Smooth muscle cell (in vitro differentiated cells): ENCODE data around the gene RHBDD3. TPM values are rescaled to one million over a fixed set of nuclear protein-coding genes. Genes with fewer than 3 reads are reported as not detected.

Experiments
- DNase-seq: peaks from one replicate; lab custom pipeline; 2025; ENCODE audit not compliant: unreplicated experiment; lab: John Stamatoyannopoulos, UW
- H2AFZ ChIP-seq: fragments of 200-600 bp; sonication (generic); 2 replicates; pipeline ENCODE4 v1.6.0; 2016; ENCODE audit warnings: antibody characterized with exemption, low read depth, mild to moderate bottlenecking
- H3F3A ChIP-seq: fragments of 200-600 bp; sonication (generic); 2 replicates; pipeline ENCODE4 v1.6.0; 2017; ENCODE audit warnings: antibody characterized with exemption, low read depth
- H3K27ac ChIP-seq: fragments of 200-600 bp; sonication (generic); 2 replicates; pipeline ENCODE4 v1.5.1; 2016; ENCODE audit warnings: low read depth, mild to moderate bottlenecking
- H3K27me3 ChIP-seq: fragments of 200-600 bp; sonication (generic); 2 replicates; pipeline ENCODE4 v1.6.1; 2016; ENCODE audit warnings: low read depth, mild to moderate bottlenecking
- H3K36me3 ChIP-seq: fragments of 200-600 bp; sonication (generic); 2 replicates; pipeline ENCODE4 v1.5.1; 2016; ENCODE audit warnings: low read depth
- H3K4me1 ChIP-seq: fragments of 200-600 bp; sonication (generic); 2 replicates; pipeline ENCODE4 v1.5.1; 2016; ENCODE audit warnings: low read depth
- H3K4me2 ChIP-seq: fragments of 200-600 bp; sonication (generic); 2 replicates; pipeline ENCODE4 v1.6.0; 2016; ENCODE audit warnings: mild to moderate bottlenecking
- H3K4me3 ChIP-seq: fragments of 200-600 bp; sonication (generic); 2 replicates; pipeline ENCODE4 v1.5.1; 2016; ENCODE audit warnings: mild to moderate bottlenecking
- H3K79me2 ChIP-seq: fragments of 200-600 bp; sonication (generic); 2 replicates; pipeline ENCODE4 v1.6.0; 2016; ENCODE audit warnings: low read depth, mild to moderate bottlenecking
- H3K9ac ChIP-seq: fragments of 200-600 bp; sonication (generic); 2 replicates; pipeline ENCODE4 v1.6.0; 2016; ENCODE audit warnings: low read depth
- H3K9me3 ChIP-seq: fragments of 200-600 bp; sonication (generic); replicated peaks from 2 replicates; pipeline ENCODE4 v1.5.1; 2016; ENCODE audit warnings: low read depth
- H4K20me1 ChIP-seq: fragments of 200-600 bp; sonication (generic); 2 replicates; pipeline ENCODE4 v1.6.0; 2016; ENCODE audit warnings: low read depth
- WGBS: methylation state at CpG from one replicate; pipeline ENCODE4 v1.1.7; 2016; ENCODE audit warnings: low lambda C conversion rate; 5-methylcytosine and 5-hydroxymethylcytosine counted together
- polyA plus RNA-seq: library from polyadenylated mRNA; unstranded; fragments of >200 nt; fragmentation: Nextera tagmentation; extraction: Ambion mirVana; gene quantifications from 2 replicates; pipeline ENCODE4 v1.2.1, GENCODE V29; 2016
- total RNA-seq: library from RNA; depleted of rRNA; stranded (reverse); fragments of >200 nt; gene quantifications from 2 replicates; pipeline ENCODE4 v1.2.3, GENCODE V29; 2014
- TF ChIP-seq, protein P1 (sequence below): fragments of 200-600 bp; sonication (generic); IDR thresholded peaks from 2 replicates; pipeline ENCODE4 v1.5.1; 2017; ENCODE audit warnings: borderline replicate concordance, mild to moderate bottlenecking, antibody characterized with exemption; ENCODE audit not compliant: insufficient read depth, poor library complexity, severe bottlenecking

Gene RHBDD3
- total and polyA plus RNA-seq, 2 experiments from 2014 or later, result 16.5 to 39.1 TPM

DNA sequence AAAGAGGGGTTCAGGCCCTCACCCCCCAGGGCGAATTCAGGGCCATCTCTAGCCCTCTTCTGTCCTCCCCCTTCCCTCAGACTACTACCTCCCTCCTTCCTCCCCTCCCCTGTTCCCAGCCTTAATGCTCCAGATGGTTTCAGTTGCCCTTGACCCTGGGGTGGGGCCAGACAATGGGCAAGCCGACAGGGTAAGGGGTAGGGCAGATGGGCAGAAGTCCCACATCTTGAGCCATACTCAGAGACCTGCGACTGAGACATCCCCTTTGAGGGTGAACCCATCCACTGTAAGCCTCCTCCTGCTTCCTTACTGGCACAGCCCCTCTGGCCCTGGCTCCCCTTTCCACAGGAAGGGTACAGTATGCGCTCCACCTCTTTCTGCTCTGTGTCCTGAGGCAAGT lies 1.9 kb downstream of the RHBDD3 start:
- TF ChIP-seq, protein P1, sequence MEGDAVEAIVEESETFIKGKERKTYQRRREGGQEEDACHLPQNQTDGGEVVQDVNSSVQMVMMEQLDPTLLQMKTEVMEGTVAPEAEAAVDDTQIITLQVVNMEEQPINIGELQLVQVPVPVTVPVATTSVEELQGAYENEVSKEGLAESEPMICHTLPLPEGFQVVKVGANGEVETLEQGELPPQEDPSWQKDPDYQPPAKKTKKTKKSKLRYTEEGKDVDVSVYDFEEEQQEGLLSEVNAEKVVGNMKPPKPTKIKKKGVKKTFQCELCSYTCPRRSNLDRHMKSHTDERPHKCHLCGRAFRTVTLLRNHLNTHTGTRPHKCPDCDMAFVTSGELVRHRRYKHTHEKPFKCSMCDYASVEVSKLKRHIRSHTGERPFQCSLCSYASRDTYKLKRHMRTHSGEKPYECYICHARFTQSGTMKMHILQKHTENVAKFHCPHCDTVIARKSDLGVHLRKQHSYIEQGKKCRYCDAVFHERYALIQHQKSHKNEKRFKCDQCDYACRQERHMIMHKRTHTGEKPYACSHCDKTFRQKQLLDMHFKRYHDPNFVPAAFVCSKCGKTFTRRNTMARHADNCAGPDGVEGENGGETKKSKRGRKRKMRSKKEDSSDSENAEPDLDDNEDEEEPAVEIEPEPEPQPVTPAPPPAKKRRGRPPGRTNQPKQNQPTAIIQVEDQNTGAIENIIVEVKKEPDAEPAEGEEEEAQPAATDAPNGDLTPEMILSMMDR, result no peak
- Histone ChIP-seq H3F3A (peaks cover 11% of the 10 kb centered on the region), H3K79me2 (peaks cover 42% of the 10 kb centered on the region), H3K27me3 (no peaks in the 10 kb centered on the region), H3K27ac (no peak overlapping the region), H3K4me1 (peaks cover 27% of the 10 kb centered on the region), H2AFZ (no peak overlapping the region), H4K20me1 (peaks cover 24% of the 10 kb centered on the region), H3K36me3 (no peaks in the 10 kb centered on the region), H3K4me2 (no peak overlapping the region), H3K9me3 (no peaks in the 10 kb centered on the region), H3K9ac (no peak overlapping the region), H3K4me3 (no peak overlapping the region)
- WGBS, result 92% methylated on average over 4 of the region's 4 CpGs
- no peak for DNase-seq

DNA sequence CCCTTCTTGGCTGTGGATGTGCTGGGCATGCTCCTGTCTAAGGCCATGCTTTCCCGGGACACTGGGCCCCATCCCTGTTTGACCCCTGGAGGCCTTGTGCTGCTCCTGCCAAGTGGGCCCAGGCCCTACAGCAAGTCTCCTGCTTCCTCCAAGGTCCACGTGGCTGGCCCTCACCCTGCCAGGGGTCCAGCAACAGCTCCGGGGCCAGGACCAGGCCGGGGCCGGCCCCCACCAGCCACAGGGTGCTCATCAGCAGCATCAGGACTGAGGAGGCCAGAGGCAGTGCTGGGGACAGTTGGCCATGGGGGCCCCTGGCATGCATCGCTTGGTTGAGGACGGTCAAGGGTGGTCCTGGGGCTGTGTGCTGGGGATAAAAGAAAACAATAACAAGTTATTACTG lies 2.5 kb downstream of the RHBDD3 start:
- Histone ChIP-seq H3F3A (peaks cover 9% of the 10 kb centered on the region), H3K4me3 (no peak overlapping the region), H4K20me1 (peaks cover 18% of the 10 kb centered on the region), H3K27me3 (no peaks in the 10 kb centered on the region), H3K4me1 (peaks cover 20% of the 10 kb centered on the region), H2AFZ (no peak overlapping the region), H3K79me2 (peaks cover 35% of the 10 kb centered on the region), H3K9me3 (no peaks in the 10 kb centered on the region), H3K36me3 (no peaks in the 10 kb centered on the region), H3K9ac (no peak overlapping the region), H3K27ac (no peak overlapping the region), H3K4me2 (no peak overlapping the region)
- DNase-seq, result no peak
- TF ChIP-seq, protein P1, result no peak
- 99% methylated on average over 7 of the region's 7 CpGs for WGBS

DNA sequence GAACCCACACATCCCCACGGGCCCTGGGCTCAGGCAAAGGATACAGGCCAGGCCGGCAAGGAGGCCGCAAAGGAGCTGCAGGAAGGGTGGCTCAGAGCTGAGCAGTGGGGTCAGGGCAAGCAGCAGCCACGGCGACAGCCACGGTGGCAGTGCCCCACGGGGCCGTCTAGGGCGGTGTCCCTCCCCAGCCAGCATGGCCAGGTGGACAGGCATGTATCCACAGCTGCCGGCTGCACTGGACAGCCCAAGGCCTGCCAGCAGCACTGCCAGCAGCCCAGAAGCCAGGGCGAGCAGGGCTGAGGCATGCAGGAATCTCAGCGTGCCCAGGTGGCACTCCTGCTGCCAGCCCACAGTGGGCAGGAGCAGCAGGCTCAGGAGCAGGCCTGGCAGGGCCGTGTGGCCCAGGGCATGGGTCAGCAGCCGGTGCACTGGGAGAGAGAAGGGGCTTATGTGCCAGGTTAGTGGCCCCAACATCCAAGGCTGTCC lies 3.9 kb downstream of the RHBDD3 start:
- Histone ChIP-seq H3K4me1 (peaks cover 10% of the 10 kb centered on the region), H3K27ac (no peak overlapping the region), H3K9me3 (no peaks in the 10 kb centered on the region), H4K20me1 (peaks cover 3% of the 10 kb centered on the region), H2AFZ (no peak overlapping the region), H3K4me3 (no peak overlapping the region), H3K4me2 (no peak overlapping the region), H3K36me3 (no peaks in the 10 kb centered on the region), H3K9ac (no peak overlapping the region), H3F3A (no peaks in the 10 kb centered on the region), H3K79me2 (peaks cover 21% of the 10 kb centered on the region), H3K27me3 (no peaks in the 10 kb centered on the region)
- TF ChIP-seq, protein P1, result no peak
- DNase-seq, result no peak
- 96% methylated on average over 14 of the region's 14 CpGs for WGBS

DNA sequence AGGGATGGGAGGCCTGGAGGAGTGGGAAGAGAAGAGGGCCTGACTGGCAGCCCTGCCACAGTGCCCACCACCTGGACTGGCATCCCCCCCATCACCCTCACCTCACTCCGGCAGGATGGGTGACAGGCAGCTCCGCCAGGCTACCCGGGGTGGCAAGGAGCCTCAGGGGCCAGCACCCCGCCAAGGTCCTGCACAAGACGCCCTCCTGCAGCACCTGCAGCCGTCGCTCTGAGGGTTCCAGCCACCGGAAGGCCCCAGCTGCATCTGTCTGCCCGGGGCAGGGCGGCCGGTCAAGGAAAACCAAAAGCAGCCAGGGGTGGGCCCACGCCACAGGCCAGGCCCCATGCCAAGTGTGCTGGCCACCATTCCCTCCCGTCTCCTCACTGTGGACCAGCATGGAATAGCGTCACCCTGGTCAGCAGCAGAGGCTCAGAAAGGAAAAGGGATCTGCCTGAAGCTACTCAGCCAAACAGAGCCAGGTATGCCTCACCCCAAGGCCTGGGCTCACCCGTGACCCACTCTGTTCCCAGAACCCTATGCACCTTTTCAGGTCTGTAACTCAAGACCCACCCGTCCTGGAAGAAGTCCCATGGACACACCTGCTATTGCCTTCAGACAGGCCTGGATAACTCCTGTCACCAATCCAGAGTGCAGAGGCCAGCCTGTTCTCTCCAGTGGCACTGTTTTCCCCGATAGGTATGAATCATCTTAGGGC lies 7.0 kb downstream of the RHBDD3 start:
- Histone ChIP-seq H3K4me3 (no peak overlapping the region), H3K4me1 (no peaks in the 10 kb centered on the region), H3K9ac (no peak overlapping the region), H3K9me3 (no peaks in the 10 kb centered on the region), H3K27ac (no peak overlapping the region), H3K79me2 (no peaks in the 10 kb centered on the region), H3F3A (no peaks in the 10 kb centered on the region), H3K36me3 (no peaks in the 10 kb centered on the region), H4K20me1 (no peaks in the 10 kb centered on the region), H2AFZ (no peak overlapping the region), H3K4me2 (no peak overlapping the region), H3K27me3 (no peaks in the 10 kb centered on the region)
- TF ChIP-seq, protein P1, result no peak
- DNase-seq, result no peak
- 95% methylated on average over 17 of the region's 17 CpGs for WGBS
